ENCODE data around the gene CKMT2. TPM values are rescaled to one million over a fixed set of nuclear protein-coding genes. Genes with fewer than 3 reads are reported as not detected.

CKMT2 gene
- total and polyA plus RNA-seq, 2 of the 4 experiments (the other 2 are of a cell fraction), result 0.21 to 0.36 TPM

DNA sequence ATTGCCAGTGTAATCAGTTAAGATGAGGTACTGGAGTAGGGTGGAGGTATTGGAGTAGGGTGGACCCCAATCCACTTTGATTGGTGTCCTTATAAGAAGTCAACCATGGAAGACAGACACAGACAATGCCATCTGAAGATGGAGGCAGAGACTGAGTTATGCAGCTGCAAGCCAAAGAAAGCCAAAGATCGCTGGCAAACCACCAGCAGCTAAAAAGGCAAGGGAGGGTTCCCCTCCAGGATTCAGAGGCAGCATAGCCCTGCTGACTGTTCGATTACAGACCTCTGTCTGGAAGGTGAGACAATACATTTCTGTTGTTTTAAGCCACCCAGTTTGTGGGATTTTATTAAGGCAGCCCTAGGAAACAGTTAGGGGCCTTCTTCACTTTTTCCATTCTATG, 30.5 kb upstream of the CKMT2 start:
- no peak overlapping the region for H2AK5ac ChIP-seq (ENCODE audit: low read depth, low read length)
- no peak overlapping the region for H3K23ac ChIP-seq (ENCODE audit: low read depth, low read length)
- no peaks in the 10 kb centered on the region for H4K20me1 ChIP-seq (ENCODE audit: insufficient read depth, low read length)
- in situ Hi-C loops (cut with MboI; ENCODE audit: low sequenced_read_pairs) (no loop called here), dilution Hi-C loops (cut with HindIII; ENCODE audit: low sequenced_read_pairs, unreplicated experiment) (no loop called here), intact Hi-C loops (cut with micrococcal nuclease) (no loop called here)
- no peak overlapping the region for H3K4me2 ChIP-seq (ENCODE audit: low read depth, low read length)
- no peak overlapping the region for H2BK120ac ChIP-seq (ENCODE audit: low read depth, low read length)
- no peak overlapping the region for H4K91ac ChIP-seq (ENCODE audit: insufficient read depth, low read depth, low read length)
- no peak overlapping the region for H3K4me3 ChIP-seq (ENCODE audit: insufficient read depth, low read depth, low read length)
- BruUV-seq (replicated peaks), result no TSS peak
- no peak overlapping the region for H3K56ac ChIP-seq (ENCODE audit: extremely low read depth, insufficient read depth, low read length)
- no peak overlapping the region for H4K8ac ChIP-seq (ENCODE audit: low read depth in 2 of 2, low read length in 2 of 2)
- WGBS, 2 experiments (ENCODE audit: extremely low coverage in 2 of 2, insufficient read length in 1 of 2), result 44% methylated on average over 1 of the region's 2 CpGs; no CpG with 5 or more reads in 1 of the 2 experiments
- H3K18ac ChIP-seq (ENCODE audit: low read depth, low read length), result no peak overlapping the region
- no peaks in the 10 kb centered on the region; the same call in 1 of the 2 replicates for H3K36me3 ChIP-seq (ENCODE audit: control insufficient read depth, insufficient read depth, low read length)
- no peaks in the 10 kb centered on the region for H3K9me3 ChIP-seq (ENCODE audit: control insufficient read depth, insufficient read depth, low read length)
- DNase-seq (peak; percentile 14), ATAC-seq (ENCODE audit: low read depth) (no peak)
- H2AFZ ChIP-seq (replicated peaks; ENCODE audit: low read length, poor library complexity), result no peak overlapping the region
- ChIA-PET CTCF (no interaction called here), POLR2A (ENCODE audit: unreplicated experiment) (interaction anchor here (0.5 kb wide), 1 partner anchor 27 kb away, joined by 10 read pairs; no protein-coding TSS in a partner anchor)
- no peaks in the 10 kb centered on the region for H3K27me3 ChIP-seq (ENCODE audit: control insufficient read depth, insufficient read depth, low read length)
- no peak for TF ChIP-seq BHLHE40 (IDR thresholded peaks at IDR 0.05; ENCODE audit: low read depth, low read length)
- no peak for TF ChIP-seq RCOR1 (IDR thresholded peaks at IDR 0.05; ENCODE audit: insufficient replicate concordance, low read length)
- TF ChIP-seq CEBPB (IDR thresholded peaks at IDR 0.05; ENCODE audit: low read depth, low read length), result no peak
- TF ChIP-seq, protein P1, sequence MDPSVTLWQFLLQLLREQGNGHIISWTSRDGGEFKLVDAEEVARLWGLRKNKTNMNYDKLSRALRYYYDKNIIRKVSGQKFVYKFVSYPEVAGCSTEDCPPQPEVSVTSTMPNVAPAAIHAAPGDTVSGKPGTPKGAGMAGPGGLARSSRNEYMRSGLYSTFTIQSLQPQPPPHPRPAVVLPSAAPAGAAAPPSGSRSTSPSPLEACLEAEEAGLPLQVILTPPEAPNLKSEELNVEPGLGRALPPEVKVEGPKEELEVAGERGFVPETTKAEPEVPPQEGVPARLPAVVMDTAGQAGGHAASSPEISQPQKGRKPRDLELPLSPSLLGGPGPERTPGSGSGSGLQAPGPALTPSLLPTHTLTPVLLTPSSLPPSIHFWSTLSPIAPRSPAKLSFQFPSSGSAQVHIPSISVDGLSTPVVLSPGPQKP (IDR thresholded peaks at IDR 0.05; ENCODE audit: borderline replicate concordance, low read depth, low read length), result no peak
- no peak for TF ChIP-seq CHD1 (IDR thresholded peaks at IDR 0.05; ENCODE audit: low read depth, low read length)
- no peak for TF ChIP-seq USF2 (IDR thresholded peaks at IDR 0.05; ENCODE audit: low read depth, low read length)
- no peak for TF ChIP-seq MAZ (IDR thresholded peaks at IDR 0.05; ENCODE audit: borderline replicate concordance, low read depth, low read length)
- TF ChIP-seq RAD21 (IDR thresholded peaks at IDR 0.05; ENCODE audit: low read length), result no peak
- TF ChIP-seq, protein P2, sequence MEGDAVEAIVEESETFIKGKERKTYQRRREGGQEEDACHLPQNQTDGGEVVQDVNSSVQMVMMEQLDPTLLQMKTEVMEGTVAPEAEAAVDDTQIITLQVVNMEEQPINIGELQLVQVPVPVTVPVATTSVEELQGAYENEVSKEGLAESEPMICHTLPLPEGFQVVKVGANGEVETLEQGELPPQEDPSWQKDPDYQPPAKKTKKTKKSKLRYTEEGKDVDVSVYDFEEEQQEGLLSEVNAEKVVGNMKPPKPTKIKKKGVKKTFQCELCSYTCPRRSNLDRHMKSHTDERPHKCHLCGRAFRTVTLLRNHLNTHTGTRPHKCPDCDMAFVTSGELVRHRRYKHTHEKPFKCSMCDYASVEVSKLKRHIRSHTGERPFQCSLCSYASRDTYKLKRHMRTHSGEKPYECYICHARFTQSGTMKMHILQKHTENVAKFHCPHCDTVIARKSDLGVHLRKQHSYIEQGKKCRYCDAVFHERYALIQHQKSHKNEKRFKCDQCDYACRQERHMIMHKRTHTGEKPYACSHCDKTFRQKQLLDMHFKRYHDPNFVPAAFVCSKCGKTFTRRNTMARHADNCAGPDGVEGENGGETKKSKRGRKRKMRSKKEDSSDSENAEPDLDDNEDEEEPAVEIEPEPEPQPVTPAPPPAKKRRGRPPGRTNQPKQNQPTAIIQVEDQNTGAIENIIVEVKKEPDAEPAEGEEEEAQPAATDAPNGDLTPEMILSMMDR (conservative IDR thresholded peaks at IDR 0.05; ENCODE audit: low read depth, low read length), result no peak
- no peak for TF ChIP-seq POLR2A (IDR thresholded peaks at IDR 0.05; ENCODE audit: low read depth, low read length)
- no peak for TF ChIP-seq NFE2L2 (IDR thresholded peaks at IDR 0.05; ENCODE audit: low read depth, low read length)
- TF ChIP-seq MAFK (IDR thresholded peaks at IDR 0.05; ENCODE audit: low read depth, low read length), result no peak
- no peak for TF ChIP-seq FOS (IDR thresholded peaks at IDR 0.05; ENCODE audit: low read depth, low read length)
- no peak for TF ChIP-seq MXI1 (IDR thresholded peaks at IDR 0.05; ENCODE audit: borderline replicate concordance, low read depth, low read length)
- TF ChIP-seq RFX5 (IDR thresholded peaks at IDR 0.05; ENCODE audit: low read depth, low read length), result no peak
- H2BK20ac ChIP-seq (ENCODE audit: low read depth, low read length), result no peak overlapping the region
- no peak overlapping the region for H3K4ac ChIP-seq (ENCODE audit: low read depth, low read length)
- no peak overlapping the region for H2AK9ac ChIP-seq (replicated peaks; ENCODE audit: low read depth, low read length, poor library complexity)
- H2BK5ac ChIP-seq (ENCODE audit: low read depth, low read length, poor library complexity, severe bottlenecking), result no peak overlapping the region
- no peak overlapping the region for H2BK15ac ChIP-seq (ENCODE audit: low read depth, low read length)
- no peak overlapping the region for H3K14ac ChIP-seq (replicated peaks; ENCODE audit: low read depth, low read length)
- H3K4me1 ChIP-seq (ENCODE audit: control insufficient read depth, insufficient read depth, low read length), result no peaks in the 10 kb centered on the region
- no peak overlapping the region for H4K5ac ChIP-seq (ENCODE audit: low read depth, low read length)
- no peak overlapping the region for H3K27ac ChIP-seq (ENCODE audit: insufficient read depth, low read length)
- no peak overlapping the region for H3K9ac ChIP-seq (ENCODE audit: low read depth, low read length)
- H3K9me1 ChIP-seq (ENCODE audit: insufficient read depth, low read length), result 0 out of 2 replicates have a peak, but pooled peaks cover 3% of the 10 kb centered on the region
- H3K79me1 ChIP-seq (ENCODE audit: low read depth in 1 of 2, low read length in 2 of 2), result no peaks in the 10 kb centered on the region; a peak in 1 of 4 replicates

Data from IMR-90 (cell line).